HCT116 (cell line): ENCODE measurements around the gene DCAF15. TPM values are rescaled to one million over a fixed set of nuclear protein-coding genes. Genes with fewer than 3 reads are reported as not detected.

Experiments
- ATAC-seq: fragments of 200-7000 bp; cut with Tn5 transposase; 2 replicates; pipeline ENCODE4 v1.9.1; 2020; ENCODE audit warnings: mild to moderate bottlenecking, moderate library complexity
- BruUV-seq: library from RNA; stranded (reverse); fragments of 400-500 nt; replicated peaks from 2 replicates; lab custom pipeline; 2021; lab: Mats Ljungman, UMichigan
- CTCF ChIA-PET: fragments of 300-600 bp; sonication (Branson Sonifier 250); formaldehyde crosslinking; loops from one replicate; lab custom pipeline; 2021; ENCODE audit warnings: antibody characterized with exemption; lab: Charles Lee
- POLR2A ChIA-PET: fragments of 300-600, 350-600 bp; sonication (Branson Sonifier 250); formaldehyde crosslinking; loops from one replicate; lab custom pipeline; 2021; ENCODE audit warnings: antibody characterized with exemption; lab: Charles Lee
- RAD21 ChIA-PET, 2 experiments: fragments of 300-600 bp; sonication (Branson Sonifier 250); formaldehyde crosslinking; loops; one replicate each; lab custom pipeline; 2023; ENCODE audit warnings: low total read pairs in 2 of 2; ENCODE audit not compliant: uncharacterized antibody in 2 of 2, unreplicated experiment in 2 of 2, low non-redundant PET in 1 of 2; lab: Charles Lee
- DNase-seq: peaks from one replicate; pipeline ENCODE4 v3.0.0-alpha.2; 2010; ENCODE audit warnings: low read depth, low spot score
- H2AFZ ChIP-seq: fragments of 200-600 bp; shearing (Covaris generic), sonication (generic); 2 replicates; pipeline ENCODE4 v1.6.1; 2017; ENCODE audit warnings: low read depth, mixed run types, mixed read lengths, antibody characterized with exemption, low read length; ENCODE audit not compliant: poor library complexity, severe bottlenecking
- H3K27ac ChIP-seq: 2 replicates; pipeline ENCODE4 v1.5.1; 2012; ENCODE audit warnings: low read depth, low read length
- H3K27me3 ChIP-seq: fragments of 200-600 bp; sonication (generic); 2 replicates; pipeline ENCODE4 v1.6.1; 2016; ENCODE audit warnings: mixed run types, low read length, mixed read lengths; ENCODE audit not compliant: insufficient read depth
- H3K36me3 ChIP-seq, 2 experiments: fragments of 200-500 bp in 1 of 2; fragments of 200-600 bp in 1 of 2; sonication (Bioruptor generic) in 1 of 2; sonication (generic) in 1 of 2; 2 replicates each; pipeline versions ENCODE4 v1.5.1 to v1.6.1; 2014 to 2016; ENCODE audit warnings: low read length in 2 of 2, inconsistent platforms in 1 of 2, mixed read lengths in 1 of 2, mixed run types in 1 of 2; ENCODE audit not compliant: insufficient read depth in 2 of 2, control insufficient read depth in 1 of 2
- H3K4me1 ChIP-seq, 2 experiments: fragments of 200-600 bp in 1 of 2; sonication (generic) in 1 of 2; 2 replicates each; pipeline versions ENCODE4 v1.5.1 to v1.6.1; 2012 to 2017; ENCODE audit warnings: low read length in 2 of 2, inconsistent platforms in 1 of 2, mild to moderate bottlenecking in 1 of 2, mixed read lengths in 1 of 2, mixed run types in 1 of 2, moderate library complexity in 1 of 2; ENCODE audit not compliant: insufficient read depth in 2 of 2, control insufficient read depth in 1 of 2
- H3K4me2 ChIP-seq: fragments of 200-600 bp; sonication (generic); 2 replicates; pipeline ENCODE4 v1.6.1; 2017; ENCODE audit warnings: mixed run types, low read length, mixed read lengths
- H3K4me3 ChIP-seq, 2 experiments: fragments of 200-600 bp in 1 of 2; sonication (generic) in 1 of 2; replicated peaks in 1 of 2; 2 replicates each; pipeline ENCODE4 v1.5.1; 2011 to 2016; ENCODE audit warnings: low read length in 2 of 2, control low read depth in 1 of 2, low read depth in 1 of 2, mild to moderate bottlenecking in 1 of 2, mixed read lengths in 1 of 2, mixed run types in 1 of 2
- H3K79me2 ChIP-seq: fragments of 200-600 bp; sonication (generic); 2 replicates; pipeline ENCODE4 v1.6.1; 2017; ENCODE audit warnings: mild to moderate bottlenecking, mixed run types, low read length, moderate library complexity, mixed read lengths; ENCODE audit not compliant: insufficient read depth
- H3K9ac ChIP-seq: fragments of 200-600 bp; sonication (generic); 2 replicates; pipeline ENCODE4 v1.6.1; 2016; ENCODE audit warnings: low read length, mixed read lengths
- H3K9me2 ChIP-seq: fragments of 200-600 bp; sonication (generic), shearing (Covaris generic); 2 replicates; pipeline ENCODE4 v1.6.1; 2017; ENCODE audit warnings: mixed run types, mild to moderate bottlenecking, moderate library complexity; ENCODE audit not compliant: insufficient read depth
- H3K9me3 ChIP-seq, 2 experiments: fragments of 200-500 bp in 1 of 2; fragments of 200-600 bp in 1 of 2; sonication (Bioruptor generic) in 1 of 2; sonication (generic) in 1 of 2; 2 replicates each; pipeline ENCODE4 v1.6.1; 2014 to 2017; ENCODE audit warnings: low read length in 2 of 2, mixed read lengths in 2 of 2, inconsistent platforms in 1 of 2, low read depth in 1 of 2, mild to moderate bottlenecking in 1 of 2, mixed run types in 1 of 2, moderate library complexity in 1 of 2; ENCODE audit not compliant: control insufficient read depth in 1 of 2, insufficient read depth in 1 of 2
- H4K20me1 ChIP-seq: fragments of 200-600 bp; sonication (generic), shearing (Covaris generic); 2 replicates; pipeline ENCODE4 v1.6.1; 2017; ENCODE audit warnings: mixed run types, mild to moderate bottlenecking, moderate library complexity; ENCODE audit not compliant: insufficient read depth
- CBX3 ChIP-seq: IDR thresholded peaks from 2 replicates; pipeline ENCODE4 v1.6.1; 2012; ENCODE audit warnings: low read depth
- CEBPB ChIP-seq: IDR thresholded peaks from 2 replicates; pipeline ENCODE4 v1.6.1; 2012; ENCODE audit warnings: low read depth
- ZNF274 ChIP-seq: fragments of 200-500 bp; sonication (Bioruptor generic); IDR thresholded peaks from 2 replicates; pipeline ENCODE4 v1.6.1; 2014; ENCODE audit warnings: mild to moderate bottlenecking, low read depth, low read length, inconsistent platforms
- intact Hi-C: fragments of 100-400 bp; cut with micrococcal nuclease; formaldehyde crosslinking; loops from 2 replicates; pipeline ENCODE4 v1.10.0; 2022
- total RNA-seq: library from RNA; stranded (reverse); gene quantifications from one replicate; pipeline ENCODE4 v1.2.1, GENCODE V29; 2021; ENCODE audit not compliant: unreplicated experiment
- TF ChIP-seq, protein P1 (sequence below): IDR thresholded peaks from 2 replicates; pipeline ENCODE4 v1.6.1; 2012; ENCODE audit warnings: low read depth

The DCAF15 gene
- total RNA-seq, 1 experiment from 2014 or later, result 46.2 TPM

DNA sequence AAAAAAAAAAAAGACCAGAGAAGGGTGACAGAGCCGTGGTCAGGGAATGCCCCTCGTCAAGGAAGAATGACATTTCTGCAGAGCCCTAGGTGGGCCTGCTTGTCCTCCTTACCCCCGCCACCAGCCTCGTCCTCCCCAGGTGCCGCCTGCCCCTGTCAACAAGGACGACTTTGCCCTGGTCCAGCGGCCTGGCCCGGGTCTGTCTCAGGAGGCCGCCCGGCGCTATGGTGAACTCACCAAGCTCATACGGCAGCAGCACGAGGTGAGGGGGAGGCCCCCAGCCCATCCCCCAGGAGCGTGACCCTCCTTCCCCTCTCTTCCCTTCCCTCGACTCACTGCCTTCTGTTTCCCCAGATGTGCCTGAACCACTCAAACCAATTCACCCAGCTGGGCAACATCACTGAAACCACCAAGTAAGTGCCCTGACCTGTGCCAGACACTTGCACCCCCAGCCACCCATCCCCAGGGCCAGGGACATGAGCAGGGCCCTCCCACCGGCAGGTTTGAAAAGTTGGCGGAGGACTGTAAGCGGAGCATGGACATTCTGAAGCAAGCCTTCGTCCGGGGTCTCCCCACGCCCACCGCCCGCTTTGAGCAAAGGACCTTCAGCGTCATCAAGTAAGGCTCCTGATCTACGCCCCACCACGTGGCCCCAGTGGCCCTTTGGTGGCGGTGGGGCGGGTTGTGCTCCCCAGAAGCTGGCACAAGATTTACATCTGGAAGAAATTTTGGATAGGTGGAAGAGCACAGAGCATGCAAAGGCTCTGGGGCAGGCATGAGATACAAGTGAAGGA lies 28.9 kb upstream of the DCAF15 start:
- H2AFZ ChIP-seq, result no peak overlapping the region
- no peaks in the 10 kb centered on the region for H3K4me1 ChIP-seq
- peaks cover 0 to 6% of the 10 kb centered on the region in 2 experiments; a peak in 1 of 4 replicates for H3K9me3 ChIP-seq
- H3K27ac ChIP-seq, result no peak overlapping the region
- POLR2A ChIA-PET, result no interaction called here
- TF ChIP-seq CBX3 (no peak), ZNF274 (no peak)
- H3K9me2 ChIP-seq, result no peaks in the 10 kb centered on the region
- no peak overlapping the region for H3K4me2 ChIP-seq
- peaks cover 15 to 35% of the 10 kb centered on the region in 2 experiments for H3K36me3 ChIP-seq
- CTCF ChIA-PET, result no interaction called here
- intact Hi-C loops, result no loop called here
- BruUV-seq, result no TSS peak
- H3K27me3 ChIP-seq, result no peaks in the 10 kb centered on the region
- no peak overlapping the region for H3K9ac ChIP-seq
- no peak overlapping the region for H3K4me3 ChIP-seq
- no peaks in the 10 kb centered on the region for H3K79me2 ChIP-seq
- H4K20me1 ChIP-seq, result no peaks in the 10 kb centered on the region
- DNase-seq (no peak), ATAC-seq (no peak)
- RAD21 ChIA-PET, result no interaction called here

DNA sequence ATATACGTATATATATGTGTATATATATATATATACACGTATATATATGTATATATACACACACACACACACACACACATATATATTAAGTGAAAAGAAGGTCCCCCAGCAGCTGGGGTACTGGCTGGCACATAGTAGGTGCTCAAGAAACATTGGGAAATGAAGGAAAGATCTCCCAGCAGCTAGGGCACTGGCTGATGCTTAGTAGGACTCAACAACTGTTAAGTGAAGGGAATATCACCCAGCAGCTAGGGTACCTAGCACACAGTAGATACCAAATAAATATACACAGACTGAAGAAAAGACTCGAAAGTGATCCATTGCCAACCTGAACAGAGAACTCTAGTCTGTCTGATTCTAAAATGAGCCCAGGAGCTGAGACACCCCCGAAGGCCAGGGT lies 26.3 kb upstream of the DCAF15 start:
- H2AFZ ChIP-seq, result no peak overlapping the region
- no peaks in the 10 kb centered on the region for H3K4me1 ChIP-seq
- no peaks in the 10 kb centered on the region for H3K9me2 ChIP-seq
- no peaks in the 10 kb centered on the region for H3K9me3 ChIP-seq
- no peak overlapping the region for H3K4me3 ChIP-seq
- DNase-seq (no peak), ATAC-seq (no peak)
- POLR2A ChIA-PET, result no interaction called here
- H3K36me3 ChIP-seq, result peaks cover 12 to 15% of the 10 kb centered on the region in 2 experiments
- H3K79me2 ChIP-seq, result no peaks in the 10 kb centered on the region
- no peak overlapping the region for H3K27ac ChIP-seq
- no peaks in the 10 kb centered on the region for H3K27me3 ChIP-seq
- intact Hi-C loops, result no loop called here
- RAD21 ChIA-PET, result no interaction called here
- TF ChIP-seq, protein P1, sequence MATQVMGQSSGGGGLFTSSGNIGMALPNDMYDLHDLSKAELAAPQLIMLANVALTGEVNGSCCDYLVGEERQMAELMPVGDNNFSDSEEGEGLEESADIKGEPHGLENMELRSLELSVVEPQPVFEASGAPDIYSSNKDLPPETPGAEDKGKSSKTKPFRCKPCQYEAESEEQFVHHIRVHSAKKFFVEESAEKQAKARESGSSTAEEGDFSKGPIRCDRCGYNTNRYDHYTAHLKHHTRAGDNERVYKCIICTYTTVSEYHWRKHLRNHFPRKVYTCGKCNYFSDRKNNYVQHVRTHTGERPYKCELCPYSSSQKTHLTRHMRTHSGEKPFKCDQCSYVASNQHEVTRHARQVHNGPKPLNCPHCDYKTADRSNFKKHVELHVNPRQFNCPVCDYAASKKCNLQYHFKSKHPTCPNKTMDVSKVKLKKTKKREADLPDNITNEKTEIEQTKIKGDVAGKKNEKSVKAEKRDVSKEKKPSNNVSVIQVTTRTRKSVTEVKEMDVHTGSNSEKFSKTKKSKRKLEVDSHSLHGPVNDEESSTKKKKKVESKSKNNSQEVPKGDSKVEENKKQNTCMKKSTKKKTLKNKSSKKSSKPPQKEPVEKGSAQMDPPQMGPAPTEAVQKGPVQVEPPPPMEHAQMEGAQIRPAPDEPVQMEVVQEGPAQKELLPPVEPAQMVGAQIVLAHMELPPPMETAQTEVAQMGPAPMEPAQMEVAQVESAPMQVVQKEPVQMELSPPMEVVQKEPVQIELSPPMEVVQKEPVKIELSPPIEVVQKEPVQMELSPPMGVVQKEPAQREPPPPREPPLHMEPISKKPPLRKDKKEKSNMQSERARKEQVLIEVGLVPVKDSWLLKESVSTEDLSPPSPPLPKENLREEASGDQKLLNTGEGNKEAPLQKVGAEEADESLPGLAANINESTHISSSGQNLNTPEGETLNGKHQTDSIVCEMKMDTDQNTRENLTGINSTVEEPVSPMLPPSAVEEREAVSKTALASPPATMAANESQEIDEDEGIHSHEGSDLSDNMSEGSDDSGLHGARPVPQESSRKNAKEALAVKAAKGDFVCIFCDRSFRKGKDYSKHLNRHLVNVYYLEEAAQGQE, result no peak
- no peak for TF ChIP-seq CEBPB
- TF ChIP-seq, all 23 proteins: peak for 0
- BruUV-seq, result no TSS peak
- no peaks in the 10 kb centered on the region for H4K20me1 ChIP-seq
- CTCF ChIA-PET, result no interaction called here
- no peak overlapping the region for H3K4me2 ChIP-seq
- H3K9ac ChIP-seq, result no peak overlapping the region
